ENCODE measurements around the gene NOL3. TPM values are rescaled to one million over a fixed set of nuclear protein-coding genes. Genes with fewer than 3 reads are reported as not detected.

Gene NOL3
- total RNA-seq, 4 donors from 2014 or later = 55.5 to 95.4 (median 76.6) TPM

DNA sequence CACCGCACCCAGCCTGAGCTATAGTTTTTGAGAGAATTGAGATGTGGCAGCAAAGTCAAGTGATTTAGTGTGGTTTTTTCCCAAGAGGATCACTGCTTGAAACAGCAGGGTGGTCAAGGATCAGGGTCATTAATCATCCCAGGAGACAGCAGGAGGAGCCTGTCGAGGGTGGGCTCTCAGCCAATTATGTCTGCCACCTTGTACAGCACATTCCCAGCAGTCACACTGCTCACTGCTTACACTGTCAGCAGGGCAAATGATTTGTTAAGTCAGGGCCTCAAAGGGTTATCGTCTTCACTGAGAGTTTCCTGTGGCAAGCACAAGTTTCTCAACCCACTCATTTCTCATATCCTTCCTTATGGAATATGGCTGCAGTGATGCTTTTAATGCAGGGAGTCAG is 32.7 kb upstream of the NOL3 start:
- no peaks in the 10 kb centered on the region for H3K9me3 ChIP-seq
- H3K27me3 ChIP-seq = no peaks in the 10 kb centered on the region
- TF ChIP-seq, protein P1, sequence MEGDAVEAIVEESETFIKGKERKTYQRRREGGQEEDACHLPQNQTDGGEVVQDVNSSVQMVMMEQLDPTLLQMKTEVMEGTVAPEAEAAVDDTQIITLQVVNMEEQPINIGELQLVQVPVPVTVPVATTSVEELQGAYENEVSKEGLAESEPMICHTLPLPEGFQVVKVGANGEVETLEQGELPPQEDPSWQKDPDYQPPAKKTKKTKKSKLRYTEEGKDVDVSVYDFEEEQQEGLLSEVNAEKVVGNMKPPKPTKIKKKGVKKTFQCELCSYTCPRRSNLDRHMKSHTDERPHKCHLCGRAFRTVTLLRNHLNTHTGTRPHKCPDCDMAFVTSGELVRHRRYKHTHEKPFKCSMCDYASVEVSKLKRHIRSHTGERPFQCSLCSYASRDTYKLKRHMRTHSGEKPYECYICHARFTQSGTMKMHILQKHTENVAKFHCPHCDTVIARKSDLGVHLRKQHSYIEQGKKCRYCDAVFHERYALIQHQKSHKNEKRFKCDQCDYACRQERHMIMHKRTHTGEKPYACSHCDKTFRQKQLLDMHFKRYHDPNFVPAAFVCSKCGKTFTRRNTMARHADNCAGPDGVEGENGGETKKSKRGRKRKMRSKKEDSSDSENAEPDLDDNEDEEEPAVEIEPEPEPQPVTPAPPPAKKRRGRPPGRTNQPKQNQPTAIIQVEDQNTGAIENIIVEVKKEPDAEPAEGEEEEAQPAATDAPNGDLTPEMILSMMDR (IDR thresholded peaks at IDR 0.05) = no peak
- H3K4me3 ChIP-seq = no peak overlapping the region
- H3K27ac ChIP-seq = no peak overlapping the region
- 51 to 64% methylated on average over 3 of the region's 3 CpGs for WGBS, 2 donors
- H3K36me3 ChIP-seq = peaks cover 6 to 100% (median 16%) of the 10 kb centered on the region in 3 donors
- no peak for DNase-seq (ENCODE audit: low spot score in 2 of 2)
- H3K4me1 ChIP-seq = no peaks in the 10 kb centered on the region

DNA sequence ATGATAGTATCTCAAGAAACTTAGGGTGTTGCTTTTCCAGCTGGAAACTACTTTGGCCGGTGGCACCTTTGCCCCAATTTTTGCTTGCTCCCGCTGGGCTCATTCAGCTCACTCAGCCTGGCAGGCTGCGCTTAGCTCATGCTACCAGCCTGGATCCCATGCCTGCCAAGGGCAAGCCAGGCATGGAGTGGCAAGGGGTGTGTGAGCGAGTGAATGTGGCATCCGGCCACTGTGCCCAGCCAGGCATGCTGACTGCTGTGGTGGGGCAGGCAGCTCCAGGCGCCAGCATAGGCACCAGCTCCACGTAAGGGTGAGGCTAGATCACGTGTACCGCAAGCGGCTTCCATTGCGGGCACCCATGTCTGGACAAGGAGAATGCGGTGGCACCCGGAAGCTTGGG is 28.9 kb upstream of the NOL3 start:
- no peak for DNase-seq (ENCODE audit: low spot score in 2 of 2)
- no peaks in the 10 kb centered on the region for H3K27me3 ChIP-seq
- TF ChIP-seq, protein P1 (IDR thresholded peaks at IDR 0.05) = no peak
- TF ChIP-seq POLR2A (IDR thresholded peaks at IDR 0.05) (no peak), EP300 (IDR thresholded peaks at IDR 0.05) (no peak)
- 89 to 100% methylated on average over 9 to 10 of the region's 13 CpGs for WGBS, 2 donors
- no peaks in the 10 kb centered on the region for H3K4me1 ChIP-seq
- H3K27ac ChIP-seq = no peak overlapping the region
- no peak overlapping the region for H3K4me3 ChIP-seq
- H3K36me3 ChIP-seq = peaks cover 6 to 100% (median 29%) of the 10 kb centered on the region in 3 donors
- H3K9me3 ChIP-seq = no peaks in the 10 kb centered on the region

DNA sequence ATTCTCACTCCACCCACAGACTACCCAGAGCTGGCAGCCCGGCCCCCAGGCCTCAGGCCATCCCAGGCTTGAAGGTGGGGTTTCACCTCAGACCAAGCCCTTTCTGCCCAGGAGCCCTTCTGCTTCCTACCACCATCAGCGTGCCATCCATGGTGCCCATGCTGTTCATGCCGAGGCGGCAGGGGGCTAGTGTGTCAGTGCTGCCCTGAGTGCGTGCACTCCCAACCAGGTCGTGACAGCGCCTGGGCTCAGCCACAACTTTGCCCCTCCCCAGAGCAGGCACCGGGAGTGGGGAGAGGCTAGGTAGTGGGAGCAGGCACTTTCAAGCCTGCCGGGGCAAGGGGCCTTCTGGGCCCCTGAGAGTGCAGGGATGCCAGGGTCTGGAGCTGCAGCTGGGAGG is 28.0 kb upstream of the NOL3 start:
- TF ChIP-seq POLR2A (IDR thresholded peaks at IDR 0.05) (no peak), EP300 (IDR thresholded peaks at IDR 0.05) (no peak)
- TF ChIP-seq, protein P1 (IDR thresholded peaks at IDR 0.05) = no peak
- Histone ChIP-seq H3K36me3 (peaks cover 6 to 100% (median 30%) of the 10 kb centered on the region in 3 donors), H3K9me3 (no peaks in the 10 kb centered on the region), H3K27me3 (no peaks in the 10 kb centered on the region), H3K4me3 (no peak overlapping the region), H3K4me1 (no peaks in the 10 kb centered on the region), H3K27ac (no peak overlapping the region)
- WGBS, 2 donors = 83 to 93% methylated on average over 5 to 7 of the region's 9 CpGs
- DNase-seq (ENCODE audit: low spot score in 2 of 2) = no peak

DNA sequence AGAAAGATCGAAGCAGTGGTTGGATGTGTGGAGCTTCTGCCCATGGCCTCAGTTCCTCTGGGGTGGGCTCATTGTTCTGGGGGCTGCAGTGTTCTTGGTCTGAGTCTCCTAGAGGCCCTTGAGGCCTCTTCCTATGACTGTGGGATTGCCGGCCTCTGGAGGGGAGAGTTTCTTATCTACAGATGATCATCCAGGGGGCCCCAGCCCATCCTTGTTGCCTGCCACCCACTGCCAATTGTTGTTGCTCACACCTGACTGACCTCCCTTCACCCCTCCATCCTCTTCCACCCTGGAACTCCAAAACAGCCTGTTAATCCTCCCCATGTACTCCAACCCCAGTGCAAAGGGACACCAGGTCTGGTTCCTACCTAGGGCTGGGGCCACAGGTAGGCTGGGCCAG is 25.4 kb upstream of the NOL3 start:
- DNase-seq (ENCODE audit: low spot score in 2 of 2) = no peak
- H3K27ac ChIP-seq = no peak overlapping the region
- no peaks in the 10 kb centered on the region for H3K9me3 ChIP-seq
- peaks cover 0 to 6% of the 10 kb centered on the region in 2 donors for H3K27me3 ChIP-seq
- peaks cover 0 to 4% (median 0%) of the 10 kb centered on the region in 4 donors for H3K4me1 ChIP-seq
- H3K36me3 ChIP-seq = peaks cover 6 to 99% (median 30%) of the 10 kb centered on the region in 3 donors
- no peak overlapping the region for H3K4me3 ChIP-seq
- TF ChIP-seq, protein P1 (IDR thresholded peaks at IDR 0.05) = no peak
- TF ChIP-seq EP300 (IDR thresholded peaks at IDR 0.05) = no peak
- no peak for TF ChIP-seq POLR2A (IDR thresholded peaks at IDR 0.05)
- 92 to 97% methylated on average over 2 of the region's 2 CpGs for WGBS, 2 donors

DNA sequence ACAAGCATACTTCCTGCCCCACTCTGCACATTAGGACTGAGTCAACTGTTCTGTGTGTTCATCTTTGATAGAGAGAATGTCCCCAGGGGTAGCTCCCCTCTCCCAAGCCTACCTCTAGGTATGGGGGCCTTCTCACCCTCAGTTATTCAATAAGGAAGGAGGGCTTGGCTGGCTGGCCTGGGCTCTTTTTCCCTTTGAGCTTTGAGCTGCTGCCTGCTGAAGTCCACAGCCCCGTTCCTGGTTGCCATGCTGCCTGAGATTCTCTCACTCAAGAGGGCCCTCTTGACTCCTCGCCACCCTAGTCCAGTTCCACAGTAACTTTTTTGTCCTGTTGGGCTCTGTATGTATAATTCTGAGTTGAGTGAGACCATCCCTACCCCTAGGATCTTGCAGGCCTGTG is 24.6 kb upstream of the NOL3 start:
- TF ChIP-seq, protein P1 (IDR thresholded peaks at IDR 0.05) = no peak
- TF ChIP-seq EP300 (IDR thresholded peaks at IDR 0.05) (no peak), POLR2A (IDR thresholded peaks at IDR 0.05) (no peak)
- peaks cover 0 to 11% of the 10 kb centered on the region in 2 donors for H3K27me3 ChIP-seq
- no peak overlapping the region for H3K27ac ChIP-seq
- H3K4me1 ChIP-seq = peaks cover 0 to 12% (median 6%) of the 10 kb centered on the region in 4 donors
- DNase-seq (ENCODE audit: low spot score in 2 of 2) = no peak
- peaks cover 3 to 91% (median 26%) of the 10 kb centered on the region in 3 donors for H3K36me3 ChIP-seq
- no peaks in the 10 kb centered on the region for H3K9me3 ChIP-seq
- WGBS, 2 donors = 85 to 88% methylated on average over 2 of the region's 2 CpGs
- no peak overlapping the region for H3K4me3 ChIP-seq

Measured in tibial nerve (tissue), 4 donors.